ENCODE data around the gene SHISA4.
"Not testable (repeated sequence)": the region's sequence is repeated elsewhere in the genome, so short reads cannot be mapped to it uniquely, and the experiment has no call there.

SHISA4 gene, protein sequence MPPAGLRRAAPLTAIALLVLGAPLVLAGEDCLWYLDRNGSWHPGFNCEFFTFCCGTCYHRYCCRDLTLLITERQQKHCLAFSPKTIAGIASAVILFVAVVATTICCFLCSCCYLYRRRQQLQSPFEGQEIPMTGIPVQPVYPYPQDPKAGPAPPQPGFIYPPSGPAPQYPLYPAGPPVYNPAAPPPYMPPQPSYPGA

DNA sequence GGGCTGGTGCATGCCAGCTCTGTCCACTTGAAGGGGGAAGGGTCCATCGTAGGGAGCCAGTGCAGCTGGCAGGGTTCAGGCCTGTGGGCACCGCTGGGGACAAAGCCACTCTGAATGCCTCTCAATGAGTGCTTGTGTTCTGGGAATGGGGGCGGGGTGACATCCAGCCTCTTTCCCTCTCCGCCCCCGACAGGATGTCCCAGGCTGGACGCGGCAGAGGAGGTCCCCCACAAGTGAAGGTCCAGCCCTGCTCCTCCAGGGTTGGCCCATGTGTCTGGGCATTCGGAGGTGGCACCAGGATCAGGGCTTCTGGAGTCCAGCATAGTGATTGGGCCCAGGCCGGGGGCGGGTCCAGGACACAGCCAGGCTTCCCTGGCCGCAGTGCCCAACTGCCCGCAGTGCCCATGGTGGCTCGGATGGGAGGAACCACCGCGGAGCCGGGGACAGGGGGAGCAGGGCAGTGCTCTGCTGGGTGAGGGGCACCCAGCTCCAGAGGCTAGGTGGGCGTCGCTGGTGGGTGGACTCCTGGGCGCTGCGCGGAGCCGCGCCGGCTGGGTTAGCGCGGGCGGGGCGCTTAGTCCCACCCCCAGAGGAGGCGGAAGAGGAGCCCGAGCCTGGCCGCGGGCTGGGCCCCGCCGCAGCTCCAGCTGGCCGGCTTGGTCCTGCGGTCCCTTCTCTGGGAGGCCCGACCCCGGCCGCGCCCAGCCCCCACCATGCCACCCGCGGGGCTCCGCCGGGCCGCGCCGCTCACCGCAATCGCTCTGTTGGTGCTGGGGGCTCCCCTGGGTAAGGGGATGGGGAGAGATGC is at the start of gene SHISA4:
TSS of gene SHISA4 (plus strand) at position 617 of the 808 bp plus-strand sequence. CDS start at position 714, 97 bp downstream.
- DNase-seq, result no peak

DNA sequence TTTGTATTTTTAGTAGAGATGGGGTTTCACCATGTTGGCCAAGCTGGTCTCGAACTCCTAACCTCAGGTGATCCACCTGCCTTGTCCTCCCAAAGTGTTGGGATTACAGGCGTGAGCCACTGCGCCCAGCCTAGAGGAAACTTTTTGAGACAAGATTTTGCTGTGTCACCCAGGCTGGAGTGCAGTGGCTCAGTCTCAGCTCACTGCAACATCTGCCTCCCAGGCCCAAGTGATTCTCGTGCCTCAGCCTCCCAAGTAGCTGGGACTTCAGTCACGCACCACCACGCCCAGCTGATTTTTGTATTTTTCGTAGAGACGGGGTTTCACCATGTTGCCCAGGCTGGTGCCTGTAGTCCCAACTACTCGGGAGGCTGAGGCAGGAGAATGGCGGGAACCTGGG is 49.6 kb upstream of the SHISA4 start:
- not testable (repeated sequence) for DNase-seq

DNA sequence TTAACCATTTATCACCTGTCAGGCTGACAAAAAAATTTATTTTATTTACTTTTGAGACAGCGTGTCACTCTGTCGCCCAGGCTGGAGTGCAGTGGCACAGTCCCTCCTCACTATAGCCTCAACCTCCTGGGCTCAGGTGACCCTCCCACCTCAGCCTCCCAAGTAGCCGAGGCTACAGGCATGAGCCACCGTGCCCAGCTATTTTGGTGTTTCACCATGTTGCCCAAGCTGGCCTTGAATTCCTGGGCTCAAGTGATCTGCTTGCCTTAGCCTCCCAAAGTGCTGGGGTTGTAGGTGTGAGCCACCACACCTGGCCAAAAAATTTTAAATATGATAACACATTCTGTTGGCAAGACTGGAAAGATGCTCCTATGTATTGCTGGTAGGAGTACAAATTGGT is 48.6 kb upstream of the SHISA4 start:
- no peak for DNase-seq

DNA sequence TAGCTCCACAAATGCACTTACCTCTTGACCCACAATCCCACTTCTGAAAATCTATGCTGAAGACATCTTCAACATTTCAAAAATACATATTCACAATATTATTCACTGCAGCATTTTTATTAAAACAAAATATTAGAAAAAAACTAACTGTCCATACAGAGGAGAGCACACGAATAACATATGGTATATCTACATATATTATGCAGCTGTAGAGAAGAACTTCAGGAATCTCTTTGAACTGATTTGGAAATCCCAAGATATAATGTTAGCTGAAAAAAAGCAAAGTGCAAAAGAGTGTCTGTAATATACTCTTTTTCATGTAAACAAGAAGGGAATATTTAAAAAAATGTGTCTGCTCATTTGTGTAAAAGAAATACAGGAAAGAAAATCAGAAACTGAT is 48.2 kb upstream of the SHISA4 start:
- DNase-seq, result no peak

DNA sequence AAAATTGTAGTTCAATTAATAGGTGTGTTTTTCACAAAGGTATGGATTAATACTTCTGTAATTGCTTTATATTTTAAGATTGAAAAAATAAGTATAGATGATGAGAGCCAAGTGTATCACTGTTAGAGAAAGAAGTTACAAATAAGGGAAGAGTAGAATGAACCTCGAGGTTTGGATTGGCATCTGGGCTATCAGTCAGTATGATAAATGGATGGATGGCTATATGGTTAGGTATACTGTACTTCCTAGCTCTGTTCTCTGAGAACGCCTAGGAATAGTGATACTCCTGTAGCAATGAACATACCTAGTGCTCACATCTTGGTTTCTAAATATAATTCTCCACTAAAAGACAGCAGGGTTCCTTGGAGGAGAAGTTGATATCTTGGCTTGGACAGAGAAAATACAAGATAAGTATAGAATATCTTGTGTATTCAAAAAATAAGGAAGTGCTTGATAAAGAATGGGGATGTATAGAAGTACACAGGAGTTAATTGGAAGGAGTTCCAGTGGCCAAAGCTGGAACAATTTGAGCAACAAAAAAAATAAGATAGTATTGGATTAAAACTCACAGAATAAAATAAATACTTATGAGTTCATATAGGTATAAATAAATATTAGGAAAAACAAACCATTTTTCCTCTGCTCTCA is 47.3 kb upstream of the SHISA4 start:
- no peak for DNase-seq

DNA sequence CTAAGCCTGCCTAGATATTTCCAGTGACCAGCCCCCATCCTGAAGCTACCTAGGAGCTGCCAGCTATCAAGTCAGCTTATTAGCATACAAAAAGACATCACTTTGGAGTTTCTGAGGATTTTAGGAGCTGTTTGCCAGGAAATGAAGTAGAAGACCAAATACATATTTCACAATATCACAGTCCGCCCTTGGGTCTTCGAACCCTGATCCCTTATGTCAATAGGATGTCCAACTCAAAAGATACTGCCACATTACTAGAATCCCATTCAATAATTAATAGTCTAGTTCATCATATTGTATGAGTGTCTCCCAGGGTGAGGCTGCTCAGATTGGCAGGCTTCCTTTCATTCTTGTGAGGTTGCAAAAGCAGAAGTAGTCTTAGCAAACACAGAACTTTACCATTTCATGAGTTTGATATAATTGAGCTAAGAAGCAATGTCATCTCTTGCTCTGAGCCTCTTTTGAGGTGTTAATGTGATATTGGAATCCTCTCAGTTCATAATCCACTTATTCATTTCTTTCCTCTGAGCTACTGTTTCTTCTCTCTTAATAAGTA is 46.1 kb upstream of the SHISA4 start:
- DNase-seq, result no peak

DNA sequence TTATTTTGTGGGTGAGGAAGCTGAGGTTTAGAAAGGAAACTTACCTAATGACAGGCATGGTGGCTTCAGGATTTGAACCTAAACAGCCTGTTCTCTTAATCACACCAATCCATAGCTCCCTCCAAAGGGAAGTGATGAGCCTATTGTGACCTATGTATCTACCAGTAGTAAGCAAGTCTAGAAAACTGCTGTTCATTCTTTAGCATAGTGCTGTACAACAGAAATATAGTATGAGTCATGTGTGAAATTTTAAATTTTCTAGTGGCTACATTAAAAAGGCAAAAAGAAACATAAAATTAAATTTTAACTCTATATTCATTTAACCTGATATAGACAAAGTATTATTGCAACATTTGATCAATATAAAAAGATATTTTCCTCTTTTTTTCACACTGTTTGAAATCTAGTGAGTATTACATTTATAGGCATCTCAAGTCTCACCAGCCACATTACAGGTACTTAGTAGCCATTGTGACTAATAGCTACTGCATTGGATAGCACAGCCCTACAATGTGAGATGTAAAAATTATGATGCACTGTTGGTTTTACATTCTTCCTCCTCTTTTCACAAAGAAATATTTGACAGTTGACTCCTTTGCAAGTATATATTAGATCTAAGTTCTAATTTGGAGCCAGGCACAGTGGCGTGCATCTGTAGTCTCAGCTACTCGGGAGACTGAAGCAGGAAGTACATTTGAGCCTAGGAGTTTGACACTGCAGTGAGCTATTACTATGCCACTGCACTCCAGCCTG is 43.2 kb upstream of the SHISA4 start:
- no peak for DNase-seq

DNA sequence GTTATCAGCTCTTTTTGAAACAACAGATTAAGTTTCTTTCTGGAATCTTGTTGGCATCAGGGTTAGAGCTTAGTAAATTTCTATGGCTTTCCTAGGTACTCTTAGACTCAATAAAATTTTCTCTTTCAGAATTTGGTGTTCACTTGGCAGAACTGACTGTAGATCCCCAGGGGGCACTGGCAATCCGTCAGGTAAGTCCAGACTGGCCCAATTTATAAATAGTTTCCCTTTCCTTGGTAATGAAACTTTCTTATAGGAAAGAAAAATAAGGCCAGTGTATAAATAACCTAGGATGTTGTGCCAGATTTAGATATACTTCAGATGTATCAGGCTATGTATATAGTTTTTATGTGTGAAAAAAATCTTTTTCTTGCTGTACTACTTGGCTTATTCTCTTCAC is 41.5 kb upstream of the SHISA4 start:
- DNase-seq, result no peak

DNA sequence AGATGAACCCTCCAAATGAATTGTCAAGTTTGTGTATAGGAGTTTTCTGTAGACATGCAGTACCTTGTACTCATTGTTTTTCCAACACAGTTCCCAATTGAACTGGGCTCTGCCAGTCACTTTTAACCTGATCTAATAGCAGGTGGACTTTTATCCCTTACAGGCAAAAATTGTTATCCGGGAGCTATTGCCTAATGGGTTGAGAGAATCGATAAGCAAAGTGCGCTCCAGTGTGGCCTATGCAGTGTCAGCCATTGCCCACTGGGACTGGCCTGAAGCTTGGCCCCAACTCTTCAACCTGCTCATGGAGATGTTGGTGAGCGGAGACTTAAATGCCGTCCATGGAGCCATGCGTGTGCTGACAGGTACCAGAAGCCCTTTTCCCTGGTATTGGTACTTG is 40.5 kb upstream of the SHISA4 start:
- DNase-seq, result no peak

DNA sequence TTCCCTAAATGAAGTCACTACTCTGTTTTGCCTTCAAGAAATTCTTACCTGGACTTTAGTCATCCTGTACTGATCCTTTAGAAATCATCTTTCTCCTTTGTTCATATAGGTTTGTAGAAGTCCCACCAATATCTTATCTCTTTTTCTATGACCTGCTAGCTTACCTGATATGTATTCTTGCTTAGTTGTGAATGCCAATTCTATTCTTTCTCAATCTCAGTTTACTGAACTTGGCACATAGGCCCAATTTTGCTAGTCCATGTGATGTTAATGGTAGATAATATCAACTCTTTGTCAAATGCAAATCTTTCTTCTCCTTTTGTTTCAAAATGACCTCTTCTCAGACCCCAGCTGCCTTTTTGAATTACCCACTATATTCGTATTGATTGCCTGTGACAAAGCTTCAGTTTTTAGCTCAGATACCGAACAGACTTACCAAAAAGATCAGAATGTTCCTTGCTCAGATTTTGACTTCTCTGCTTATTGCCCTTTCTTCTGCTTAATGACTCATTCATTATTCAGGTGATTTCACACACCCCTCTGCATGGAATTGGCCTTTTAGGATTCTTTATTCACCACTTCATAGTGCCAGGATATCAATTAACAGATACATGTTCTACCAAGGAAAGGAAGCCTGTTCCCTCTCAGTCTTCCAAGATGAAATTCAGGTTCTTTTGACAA is 39.2 kb upstream of the SHISA4 start:
- no peak for DNase-seq

DNA sequence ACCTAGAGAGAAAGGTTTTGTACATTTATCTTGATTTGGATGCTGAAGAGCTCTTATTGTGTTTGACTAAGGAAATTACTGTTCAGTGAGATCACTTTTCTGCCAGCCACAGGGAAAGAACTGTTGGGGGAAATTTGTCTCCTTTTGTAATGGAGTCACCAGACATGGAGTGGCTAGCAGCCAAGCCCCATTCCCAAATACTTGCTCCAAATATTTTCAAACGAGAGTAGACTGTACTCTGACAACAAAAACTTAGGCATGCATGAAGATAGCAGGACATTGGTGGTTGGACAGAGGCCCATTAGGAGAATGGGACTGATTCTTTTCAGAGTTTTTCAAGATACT is 38.7 kb upstream of the SHISA4 start:
- no peak for DNase-seq

DNA sequence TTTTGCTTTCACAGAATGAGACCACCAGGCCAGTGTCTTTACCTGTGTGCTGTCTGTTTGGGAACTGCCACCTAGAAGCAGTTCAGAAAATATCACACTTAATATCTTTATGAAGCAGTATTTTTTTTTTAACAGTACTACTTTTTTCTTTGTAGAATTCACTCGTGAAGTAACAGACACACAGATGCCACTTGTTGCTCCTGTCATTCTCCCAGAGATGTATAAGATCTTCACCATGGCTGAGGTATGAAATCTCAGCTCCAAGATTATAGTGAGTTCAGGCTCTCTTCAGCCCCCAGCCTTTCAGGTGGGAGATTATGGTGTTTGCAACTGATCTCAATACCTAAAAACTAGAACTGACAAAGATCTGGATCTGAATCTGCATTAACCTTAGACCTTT is 36.7 kb upstream of the SHISA4 start:
- DNase-seq, result no peak

DNA sequence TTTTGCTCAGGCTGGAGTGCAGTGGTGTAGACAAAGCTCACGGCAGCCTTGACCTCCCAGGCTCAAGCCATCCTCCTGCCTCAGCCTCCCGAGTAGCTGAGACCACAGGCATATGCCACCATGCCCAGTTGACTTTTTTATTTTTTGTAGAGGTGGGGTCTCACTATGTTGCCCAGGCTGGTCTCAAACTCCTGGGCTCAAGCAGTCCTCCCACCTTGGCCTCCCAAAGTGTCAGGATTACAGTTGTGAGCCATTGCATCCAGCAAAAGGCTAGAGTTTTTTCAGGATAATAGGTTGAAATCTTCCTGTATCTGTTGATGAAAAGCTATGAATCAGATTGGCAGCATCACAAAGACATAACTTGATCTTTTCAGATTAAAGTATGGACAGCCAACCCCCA is 32.0 kb upstream of the SHISA4 start:
- not testable (repeated sequence) for DNase-seq

DNA sequence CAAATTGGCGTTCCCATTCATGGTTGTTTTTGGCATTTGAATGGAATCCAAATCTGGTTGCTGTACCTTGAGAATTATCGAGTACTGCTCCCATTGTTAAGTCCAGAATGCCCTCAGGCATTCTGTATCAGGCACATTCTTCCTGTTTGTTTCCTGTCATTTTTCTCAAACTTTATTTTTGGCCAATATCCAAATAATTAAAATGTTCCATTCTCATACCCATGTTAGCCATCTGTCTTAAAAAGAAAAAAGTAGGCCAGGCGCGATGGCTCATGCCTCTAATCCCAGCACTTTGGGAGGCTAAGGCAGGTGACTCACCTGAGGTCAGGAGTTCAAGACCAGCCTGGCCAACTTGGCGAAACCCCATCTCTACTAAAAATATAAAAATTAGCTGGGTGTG is 29.3 kb upstream of the SHISA4 start:
- no peak for DNase-seq

DNA sequence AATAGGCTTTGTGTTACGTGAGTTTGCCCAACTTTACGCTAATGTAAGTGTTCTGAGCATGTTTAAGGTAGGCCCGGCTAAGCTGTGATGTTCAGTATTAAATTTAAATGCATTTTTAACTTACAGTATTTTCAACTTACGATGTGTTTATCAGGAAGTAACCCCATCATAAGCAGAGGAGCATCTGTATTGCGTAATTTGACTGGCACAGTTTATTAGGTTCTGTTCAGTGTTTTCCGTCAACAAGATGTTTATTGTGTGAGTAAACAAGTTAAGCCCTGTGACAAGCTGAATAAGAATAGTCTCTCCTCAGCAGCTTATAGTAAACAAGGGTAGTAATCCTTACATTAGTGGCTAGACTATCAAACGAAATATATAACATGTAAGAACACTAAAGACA is 27.2 kb upstream of the SHISA4 start:
- no peak for DNase-seq

DNA sequence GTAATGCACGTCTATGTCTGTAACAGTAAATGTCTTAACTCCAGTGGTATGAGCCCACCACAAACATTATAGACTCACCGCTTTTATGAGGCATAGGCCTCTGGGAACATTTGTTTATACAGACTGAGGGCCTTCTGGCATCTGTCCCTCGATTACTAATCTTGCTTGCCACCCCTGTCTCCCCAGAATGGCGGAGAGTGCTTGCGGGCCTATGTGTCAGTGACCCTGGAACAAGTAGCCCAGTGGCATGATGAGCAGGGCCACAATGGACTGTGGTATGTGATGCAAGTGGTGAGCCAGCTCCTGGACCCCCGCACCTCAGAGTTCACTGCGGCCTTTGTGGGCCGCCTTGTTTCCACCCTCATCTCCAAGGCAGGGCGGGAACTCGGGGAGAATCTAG is 18.3 kb upstream of the SHISA4 start:
- no peak for DNase-seq

DNA sequence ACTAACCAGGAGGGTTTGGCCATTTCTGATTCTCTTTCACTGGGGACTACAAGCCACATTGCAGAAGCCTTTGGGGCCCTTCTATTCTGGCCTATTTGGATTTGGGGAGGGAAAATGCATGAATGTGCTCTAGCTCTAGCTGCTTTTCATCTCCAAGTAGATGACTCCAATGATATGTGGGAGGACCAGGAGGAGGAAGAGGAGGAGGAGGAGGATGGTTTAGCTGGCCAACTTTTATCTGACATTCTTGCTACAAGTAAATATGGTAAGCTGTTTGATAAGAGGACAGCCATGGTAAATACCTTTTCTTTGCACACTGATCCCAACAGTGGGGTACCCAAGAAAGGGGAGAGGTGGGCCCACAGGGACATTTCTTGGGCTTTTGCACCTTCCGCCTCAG is 14.0 kb upstream of the SHISA4 start:
- DNase-seq, result no peak

DNA sequence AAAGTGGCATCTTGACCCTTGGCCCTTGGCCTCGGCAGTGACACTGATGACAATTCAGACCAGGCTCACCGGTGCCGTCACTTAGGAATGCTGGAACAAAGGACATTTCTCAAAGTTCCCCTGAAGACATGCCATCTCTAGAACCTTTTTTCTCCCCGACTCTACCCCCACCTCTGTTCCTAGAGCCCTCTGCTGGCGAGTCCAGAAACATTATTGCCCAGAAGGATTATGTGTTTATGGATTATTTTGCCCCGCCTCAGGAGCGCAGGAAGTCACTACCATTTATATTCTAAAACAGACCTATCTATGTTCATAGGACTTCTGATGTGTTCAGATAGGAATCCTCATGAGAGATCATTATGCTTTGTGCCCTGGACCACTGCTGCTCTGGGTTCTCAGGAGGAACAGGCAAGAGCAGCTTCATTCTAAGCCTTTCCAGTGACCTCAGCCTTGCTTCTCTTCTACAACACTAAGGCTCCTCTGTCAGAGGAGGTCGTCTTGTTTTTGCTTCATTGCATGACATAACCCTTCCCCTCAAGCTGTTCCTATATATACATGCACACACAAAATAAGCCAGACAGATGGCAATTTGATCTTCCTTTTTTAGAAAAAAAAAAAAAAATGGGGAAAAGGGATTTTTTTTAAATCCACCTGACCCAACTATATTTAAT is 12.4 kb upstream of the SHISA4 start:
- no peak for DNase-seq

DNA sequence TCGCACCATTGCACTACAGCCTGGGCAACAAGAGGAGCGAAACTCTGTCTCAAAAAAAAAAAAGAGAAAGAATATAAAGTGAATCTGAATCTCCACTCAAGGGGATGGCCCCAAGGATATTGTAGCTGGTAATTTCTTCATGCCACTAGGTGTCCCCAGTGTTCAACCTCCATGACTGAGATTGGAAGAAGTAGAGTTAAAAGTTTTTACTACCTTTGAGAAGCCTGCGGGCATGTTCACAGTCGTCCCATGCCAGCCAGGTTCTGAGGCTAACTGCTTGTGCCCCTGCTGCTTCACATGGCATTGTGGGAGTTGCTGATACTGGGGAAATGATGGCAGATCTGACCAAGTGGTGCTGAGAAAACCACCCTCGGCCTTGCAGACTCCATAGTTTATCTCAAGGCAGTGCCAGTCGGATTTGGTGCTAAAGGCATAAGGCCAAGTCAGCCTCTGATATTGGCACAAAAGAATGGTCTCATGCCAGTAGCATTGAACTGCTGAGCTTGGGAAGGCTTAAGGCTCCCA is 10.8 kb upstream of the SHISA4 start:
- DNase-seq, result no peak

DNA sequence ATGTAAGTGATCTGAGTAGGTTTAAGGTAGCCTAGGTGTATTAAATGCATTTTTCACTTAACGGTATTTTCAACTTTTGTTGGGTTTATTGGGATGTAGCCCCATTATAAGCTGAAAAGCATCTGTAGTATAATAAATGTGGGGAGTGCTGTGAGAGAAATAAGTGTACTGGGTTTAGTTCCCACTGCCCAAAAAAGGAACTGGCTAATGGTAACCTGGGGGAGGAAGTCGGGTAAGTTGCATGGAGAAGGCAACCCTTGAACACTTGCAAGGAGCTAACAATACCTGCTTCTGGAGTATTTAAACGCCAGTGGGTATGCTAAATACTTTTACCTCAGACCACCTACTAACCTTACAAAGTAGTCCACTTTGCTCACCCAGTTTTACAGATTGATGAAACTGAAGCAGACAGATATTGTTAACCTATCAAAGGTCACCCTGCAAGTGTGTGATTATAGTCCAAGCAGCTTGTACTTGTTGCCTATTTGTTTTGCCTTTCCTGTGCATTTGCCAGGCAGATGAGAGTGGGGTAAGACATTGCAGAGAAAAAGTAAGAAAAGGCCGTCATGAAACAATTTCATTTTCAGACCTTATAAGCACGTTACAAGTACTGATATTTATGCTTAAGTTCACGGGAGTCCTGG is 7.6 kb upstream of the SHISA4 start:
- DNase-seq, result no peak

DNA sequence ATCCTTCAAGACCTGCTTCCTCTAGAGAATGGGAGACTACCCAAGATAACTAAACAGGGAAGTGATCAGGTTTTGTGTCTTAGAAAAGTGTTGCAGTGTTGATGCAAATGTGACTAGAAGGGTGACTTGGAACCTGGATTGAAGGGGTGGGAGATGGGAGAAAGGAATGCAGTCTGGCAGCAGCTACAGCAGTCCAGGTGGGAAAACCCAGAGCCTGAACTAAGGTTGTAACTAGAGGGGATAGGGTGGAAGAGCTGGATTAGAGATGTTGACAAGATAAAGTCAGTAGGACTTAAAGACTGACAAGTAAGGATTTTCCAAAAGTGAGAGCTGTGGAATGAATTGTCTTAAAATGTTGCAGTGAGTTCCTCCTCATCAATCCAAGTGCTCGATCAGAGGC is 7.1 kb upstream of the SHISA4 start:
- DNase-seq, result no peak
